NCI-H146 treated with DMSO at 0.1 percent for 48 hours (cell line): ENCODE measurements around the gene TMEM203.
"Not testable (repeated sequence)": the region's sequence is repeated elsewhere in the genome, so short reads cannot be mapped to it uniquely, and the experiment has no call there.

ENCODE experiments used
- DNase-seq: peaks from one replicate; lab custom pipeline; 2025; ENCODE audit not compliant: unreplicated experiment; lab: John Stamatoyannopoulos, UW

TMEM203 gene

DNA sequence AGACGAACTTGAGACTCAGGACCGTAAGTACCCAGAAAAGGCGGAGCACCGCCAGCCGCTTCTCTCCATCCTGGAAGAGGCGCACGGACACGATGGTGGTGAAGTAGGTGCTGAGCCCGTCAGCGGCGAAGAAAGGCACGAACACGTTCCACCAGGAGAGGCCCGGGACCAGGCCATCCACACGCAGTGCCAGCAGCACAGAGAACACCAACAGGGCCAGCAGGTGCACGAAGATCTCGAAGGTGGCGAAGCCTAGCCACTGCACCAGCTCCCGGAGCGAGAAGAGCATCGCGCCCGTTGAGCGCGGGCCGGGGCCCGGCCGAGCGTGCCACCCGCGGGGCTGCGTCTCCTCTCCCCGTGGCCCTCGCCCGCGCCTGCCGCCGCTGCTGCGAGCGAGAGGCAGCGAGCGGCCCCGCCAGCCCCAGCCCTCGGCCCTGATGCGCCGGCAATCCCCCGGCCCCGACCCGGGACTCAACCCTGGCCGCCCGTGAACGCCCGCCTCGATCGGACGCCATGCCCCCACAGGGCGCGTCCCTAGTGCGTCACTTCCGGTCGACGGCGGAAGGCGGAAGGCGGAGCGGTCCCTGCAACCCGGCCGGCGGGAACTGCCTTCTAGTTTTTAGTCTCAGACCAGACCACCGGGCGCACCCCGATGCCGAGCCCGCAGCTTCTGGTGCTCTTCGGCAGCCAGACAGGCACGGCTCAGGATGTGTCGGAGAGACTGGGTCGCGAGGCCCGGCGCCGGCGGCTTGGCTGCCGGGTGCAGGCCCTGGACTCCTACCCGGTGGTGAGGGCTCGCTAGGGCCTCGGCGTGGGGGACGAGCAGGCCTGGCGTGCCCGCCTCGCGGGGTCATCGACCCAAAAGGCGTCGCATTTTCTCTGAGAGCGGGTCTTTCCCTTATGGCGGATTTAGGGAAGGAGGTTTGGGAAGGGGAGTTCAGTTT lies at the start of gene TMEM203, which contains the start of gene NDOR1:
Gene TMEM203 (minus strand): TSS at position 523 of the 944 bp plus-strand sequence. CDS start 234 bp downstream, at position 289.
Gene NDOR1 (plus strand): TSS at position 575 of the 944 bp plus-strand sequence. CDS start 78 bp downstream, at position 653.
- peak; percentile 37 for DNase-seq

- DNase-seq: peak; percentile 48
Measured at GRCh38 chr9:137254624-137255447, 49.4 kb upstream of the TMEM203 start, which contains the start of gene NELFB. TSS of gene NELFB (plus strand) at chr9:137255327.

- no peak for DNase-seq
Measured at GRCh38 chr9:137253717-137254623, 48.5 kb upstream of the TMEM203 start.

GRCh38 chr9:137252555-137253506 lies 47.4 kb upstream of the TMEM203 start:
- DNase-seq: no peak

- DNase-seq: no peak
Measured at GRCh38 chr9:137251490-137252268, 46.2 kb upstream of the TMEM203 start.

DNA sequence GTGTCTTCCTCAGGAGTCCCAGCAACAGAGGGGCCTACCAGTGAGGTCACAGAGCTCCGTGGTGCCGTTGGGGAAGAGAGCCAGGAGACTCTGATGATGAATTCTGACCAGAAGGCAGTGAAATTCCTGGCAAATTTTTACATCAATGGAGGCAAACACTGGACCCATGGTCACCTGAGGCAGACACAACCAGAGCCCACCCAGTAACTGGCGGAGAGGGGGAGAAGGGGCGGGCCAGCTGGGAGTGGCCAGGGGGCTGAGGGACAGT lies 45.7 kb upstream of the TMEM203 start, which contains the start of gene STPG3:
Gene STPG3 (plus strand): TSS at position 93 of the 268 bp plus-strand sequence. CDS start 1 bp downstream, at position 94.
- DNase-seq: no peak

GRCh38 chr9:137250329-137251193 lies 45.1 kb upstream of the TMEM203 start:
- no peak for DNase-seq

- no peak for DNase-seq
Measured at GRCh38 chr9:137247916-137248175, 42.4 kb upstream of the TMEM203 start.

GRCh38 chr9:137247135-137247915 lies 41.9 kb upstream of the TMEM203 start:
- no peak for DNase-seq

DNA sequence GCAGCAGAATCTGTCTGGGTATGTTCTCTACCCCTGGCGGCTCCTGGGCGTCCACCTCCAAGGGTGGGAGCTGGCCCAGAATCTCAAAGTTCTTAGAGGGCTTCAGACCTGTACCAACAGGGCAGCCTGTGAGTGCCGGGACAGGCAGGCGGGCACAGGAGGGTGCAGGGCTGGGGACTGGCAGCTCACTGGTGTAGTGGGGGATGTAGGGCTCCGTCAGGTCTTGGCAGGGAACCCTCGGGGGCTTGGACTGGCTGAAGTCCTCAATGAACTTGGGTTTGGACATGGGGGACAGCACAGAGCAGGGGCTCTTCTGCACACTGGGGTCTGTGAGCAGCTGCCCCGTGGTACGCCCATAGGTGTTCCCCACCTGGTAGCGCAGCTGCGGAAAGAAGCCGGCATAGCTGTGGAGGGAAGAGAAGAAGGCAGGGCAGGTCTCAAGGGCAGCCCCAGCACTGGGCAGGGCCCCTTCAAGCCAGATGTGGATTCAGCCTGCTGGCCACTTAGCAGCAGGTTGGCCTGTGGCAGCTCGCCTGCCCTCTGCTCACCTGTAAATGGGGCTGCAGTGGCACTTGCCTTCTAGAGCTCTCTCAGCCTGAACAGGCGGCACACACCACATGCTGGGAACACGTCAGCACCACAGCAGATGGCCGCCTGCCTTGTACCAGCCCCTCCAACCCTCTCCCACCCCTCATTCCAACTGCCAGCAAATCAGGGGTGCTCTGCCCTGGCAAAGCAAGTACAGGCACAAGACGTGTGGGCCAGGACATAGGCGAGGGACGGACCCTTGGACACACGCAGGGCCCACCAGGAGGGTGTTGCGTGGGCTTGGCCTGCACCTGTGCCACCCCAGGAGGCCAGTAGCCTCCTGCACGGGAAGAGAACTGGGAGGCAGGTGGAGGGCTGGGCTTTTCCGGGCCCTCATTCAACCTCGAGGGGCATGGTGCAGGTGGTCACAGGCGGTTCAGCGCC lies 40.3 kb upstream of the TMEM203 start:
- no peak for DNase-seq

GRCh38 chr9:137244486-137245449 lies 39.3 kb upstream of the TMEM203 start:
- no peak for DNase-seq

DNA sequence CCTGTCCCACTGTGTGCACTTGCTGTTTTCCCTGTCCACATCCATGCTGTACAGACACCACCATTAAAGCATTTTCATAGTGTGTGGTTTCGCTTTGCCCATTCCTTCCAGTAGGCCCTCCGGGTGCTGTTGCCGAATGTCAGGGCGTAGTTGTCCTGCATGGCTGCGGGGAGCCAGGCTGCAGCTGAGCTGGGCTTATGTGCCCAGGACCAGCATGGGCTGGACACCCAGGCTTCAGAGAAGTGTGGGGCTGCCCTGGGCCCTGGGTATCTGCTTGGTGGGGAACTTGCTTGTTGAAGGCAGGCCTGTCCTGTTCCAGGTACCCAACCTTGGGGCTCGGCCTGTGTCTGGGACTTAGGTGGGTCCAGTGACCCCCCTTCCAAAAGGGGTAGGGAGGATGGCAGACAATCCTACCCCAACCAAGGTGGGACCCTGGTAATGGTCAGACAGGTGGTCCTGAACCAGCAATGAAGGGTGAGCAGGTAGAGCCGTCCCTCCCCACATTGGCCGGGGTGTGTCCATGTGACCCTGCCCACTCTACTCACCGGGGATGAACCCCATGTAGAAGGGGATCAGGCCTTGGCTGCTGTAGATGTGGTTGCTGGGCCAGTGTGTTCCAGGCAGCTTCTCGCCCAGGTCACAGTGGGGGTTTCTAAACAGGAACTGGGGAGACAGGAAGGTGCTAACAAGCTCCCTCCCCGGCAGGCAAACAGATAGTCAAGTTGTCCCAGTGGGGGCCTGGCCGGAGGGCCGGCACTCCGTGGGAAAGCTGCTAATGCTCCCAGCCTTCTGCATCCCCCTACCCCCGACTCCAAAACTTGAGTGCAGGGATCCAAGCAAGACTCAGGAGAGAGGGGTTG lies 38.4 kb upstream of the TMEM203 start:
- no peak for DNase-seq

DNA sequence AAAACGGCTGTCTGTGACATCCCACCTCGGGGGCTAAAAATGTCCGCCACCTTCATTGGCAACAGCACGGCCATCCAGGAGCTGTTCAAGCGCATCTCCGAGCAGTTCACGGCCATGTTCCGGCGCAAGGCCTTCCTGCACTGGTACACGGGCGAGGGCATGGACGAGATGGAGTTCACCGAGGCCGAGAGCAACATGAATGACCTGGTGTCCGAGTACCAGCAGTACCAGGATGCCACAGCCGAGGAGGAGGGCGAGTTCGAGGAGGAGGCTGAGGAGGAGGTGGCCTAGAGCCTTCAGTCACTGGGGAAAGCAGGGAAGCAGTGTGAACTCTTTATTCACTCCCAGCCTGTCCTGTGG lies 37.8 kb upstream of the TMEM203 start:
- not testable (repeated sequence) for DNase-seq
